Measurements from ENCODE around the gene CLIP4. TPM values are rescaled to one million over a fixed set of nuclear protein-coding genes. Genes with fewer than 3 reads are reported as not detected.

The CLIP4 gene
- total and polyA plus RNA-seq, 11 donors, result 9.6 to 57.4 (median 42.6) TPM

DNA sequence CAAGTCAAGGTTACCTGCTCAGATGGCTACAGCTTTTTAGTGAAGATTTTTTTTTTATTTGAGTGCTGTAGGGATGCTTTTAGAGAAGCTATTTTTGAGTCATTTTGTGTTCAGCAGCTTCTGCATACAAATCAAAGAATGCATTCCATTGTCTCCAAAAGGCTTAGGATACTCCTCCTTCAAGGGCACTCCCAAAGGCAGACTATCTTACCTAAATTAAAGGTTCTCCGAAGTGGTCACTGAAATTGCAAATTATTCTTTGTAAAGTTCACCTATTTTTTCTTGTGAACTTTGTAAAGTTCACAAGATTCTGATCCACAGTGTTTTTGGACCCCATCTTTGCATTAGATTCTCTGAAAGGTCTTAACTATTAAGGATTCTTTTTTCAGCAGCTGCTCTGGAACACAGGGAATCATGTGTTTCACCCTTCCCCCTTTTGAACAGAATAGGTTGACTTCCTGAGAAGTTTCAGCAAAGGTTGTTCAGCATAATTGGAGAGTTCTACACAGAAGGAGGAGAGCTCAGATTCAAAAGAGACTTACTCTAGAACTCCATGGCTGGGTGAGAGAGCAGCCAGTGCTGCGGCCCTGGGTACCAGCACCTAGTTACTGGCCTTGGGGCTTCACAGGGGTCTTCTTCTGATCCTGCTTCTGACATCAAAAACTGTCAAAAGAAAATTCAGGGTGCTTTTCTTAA is 14.5 kb downstream of the CLIP4 start:
- ATAC-seq, result peak in 2 of 4 donors; percentile 16 to 22
- 62 to 83% (median 72%) methylated on average over 2 of the region's 2 CpGs for WGBS, 4 donors
- H3K4me1 ChIP-seq, result peaks cover 0 to 24% (median 15%) of the 10 kb centered on the region in 12 donors
- H3K27ac ChIP-seq, result peak overlapping the region in 9 of 12 donors; percentile 0 to 53 (median 33)
- H3K27me3 ChIP-seq, result no peaks in the 10 kb centered on the region
- DNase-seq, result no peak
- intact Hi-C loops (cut with DNase I), result loop anchor here in 1 of 10 donors (5.0 kb wide), 1 partner anchor 157 kb away; no protein-coding TSS in a partner anchor
- no peak for TF ChIP-seq POLR2A (IDR thresholded peaks at IDR 0.05)
- TF ChIP-seq, protein P1, sequence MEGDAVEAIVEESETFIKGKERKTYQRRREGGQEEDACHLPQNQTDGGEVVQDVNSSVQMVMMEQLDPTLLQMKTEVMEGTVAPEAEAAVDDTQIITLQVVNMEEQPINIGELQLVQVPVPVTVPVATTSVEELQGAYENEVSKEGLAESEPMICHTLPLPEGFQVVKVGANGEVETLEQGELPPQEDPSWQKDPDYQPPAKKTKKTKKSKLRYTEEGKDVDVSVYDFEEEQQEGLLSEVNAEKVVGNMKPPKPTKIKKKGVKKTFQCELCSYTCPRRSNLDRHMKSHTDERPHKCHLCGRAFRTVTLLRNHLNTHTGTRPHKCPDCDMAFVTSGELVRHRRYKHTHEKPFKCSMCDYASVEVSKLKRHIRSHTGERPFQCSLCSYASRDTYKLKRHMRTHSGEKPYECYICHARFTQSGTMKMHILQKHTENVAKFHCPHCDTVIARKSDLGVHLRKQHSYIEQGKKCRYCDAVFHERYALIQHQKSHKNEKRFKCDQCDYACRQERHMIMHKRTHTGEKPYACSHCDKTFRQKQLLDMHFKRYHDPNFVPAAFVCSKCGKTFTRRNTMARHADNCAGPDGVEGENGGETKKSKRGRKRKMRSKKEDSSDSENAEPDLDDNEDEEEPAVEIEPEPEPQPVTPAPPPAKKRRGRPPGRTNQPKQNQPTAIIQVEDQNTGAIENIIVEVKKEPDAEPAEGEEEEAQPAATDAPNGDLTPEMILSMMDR (IDR thresholded peaks at IDR 0.05), result no peak
- peaks cover 0 to 5% (median 0%) of the 10 kb centered on the region in 12 donors for H3K9me3 ChIP-seq
- H3K36me3 ChIP-seq, result peaks cover 0 to 43% (median 36%) of the 10 kb centered on the region in 9 donors
- no peak overlapping the region for H3K4me3 ChIP-seq

DNA sequence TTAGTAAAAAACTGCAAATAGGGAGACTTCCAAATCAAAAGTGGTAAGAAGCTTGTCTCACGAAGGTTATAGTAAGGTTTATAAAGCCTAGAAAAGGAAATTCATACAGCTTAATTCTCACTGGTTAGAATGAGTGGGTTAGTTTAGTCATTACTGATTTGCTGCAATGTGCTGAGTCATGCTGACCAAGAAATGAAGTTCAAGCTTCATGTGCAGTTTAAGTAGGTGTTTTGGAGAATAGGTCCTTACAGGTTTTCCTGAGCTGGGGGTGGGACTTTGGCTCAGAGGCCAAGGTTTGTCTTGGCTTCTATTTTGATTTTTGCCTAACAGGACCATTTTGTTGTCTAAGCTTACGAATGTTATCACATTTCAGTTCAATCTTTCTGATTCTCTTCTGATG is 15.1 kb downstream of the CLIP4 start:
- 55 to 64% (median 58%) methylated on average over 2 of the region's 2 CpGs for WGBS, 4 donors

DNA sequence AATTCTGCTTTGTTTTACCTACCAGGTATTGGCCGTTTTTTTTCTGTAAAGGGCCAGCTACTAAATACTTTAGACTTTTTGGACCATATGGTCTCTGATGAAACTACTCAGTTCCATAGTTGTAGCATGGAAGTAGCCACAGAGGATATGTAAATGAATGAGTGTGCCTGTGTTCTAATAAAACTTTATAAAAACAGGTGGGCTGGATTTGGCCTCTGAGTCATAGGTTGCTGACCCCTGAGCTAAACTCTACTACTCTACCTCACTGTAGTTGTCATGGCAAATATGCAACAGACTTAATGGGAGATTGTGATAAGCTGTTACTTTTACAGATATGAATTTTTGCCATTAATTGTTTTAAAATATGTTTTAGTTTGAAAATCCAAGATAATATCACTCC is 19.7 kb downstream of the CLIP4 start:
- H3K9me3 ChIP-seq, result peaks cover 0 to 16% (median 0%) of the 10 kb centered on the region in 12 donors
- WGBS, 4 donors, result 80 to 82% (median 81%) methylated on average over 1 of the region's 1 CpG
- H3K4me1 ChIP-seq, result peaks cover 0 to 11% (median 6%) of the 10 kb centered on the region in 12 donors
- DNase-seq (no peak), ATAC-seq (no peak)
- H3K27me3 ChIP-seq, result no peaks in the 10 kb centered on the region
- peaks cover 0 to 60% (median 50%) of the 10 kb centered on the region in 9 donors for H3K36me3 ChIP-seq
- intact Hi-C loops (cut with DNase I), result loop anchor here in 1 of 10 donors (5.0 kb wide), 1 partner anchor 78 kb away; no protein-coding TSS in a partner anchor
- TF ChIP-seq, protein P1 (IDR thresholded peaks at IDR 0.05), result no peak
- TF ChIP-seq POLR2A (IDR thresholded peaks at IDR 0.05), result no peak
- no peak overlapping the region for H3K4me3 ChIP-seq
- H3K27ac ChIP-seq, result no peak overlapping the region

More for the DNA sequence above, 15.1 kb downstream of the CLIP4 start:
- Histone ChIP-seq H3K36me3 (peaks cover 0 to 43% (median 36%) of the 10 kb centered on the region in 9 donors), H3K27me3 (no peaks in the 10 kb centered on the region), H3K4me1 (peaks cover 0 to 24% (median 15%) of the 10 kb centered on the region in 12 donors), H3K27ac (peak overlapping the region in 9 of 12 donors; percentile 0 to 53 (median 33)), H3K4me3 (no peak overlapping the region), H3K9me3 (no peaks in the 10 kb centered on the region)
- intact Hi-C loops (cut with DNase I), result no loop called here
- TF ChIP-seq, protein P1 (IDR thresholded peaks at IDR 0.05), result no peak
- TF ChIP-seq POLR2A (IDR thresholded peaks at IDR 0.05), result no peak
- ATAC-seq (peak in 3 of 4 donors; percentile 45 to 74 (median 72)), DNase-seq (no peak)

DNA sequence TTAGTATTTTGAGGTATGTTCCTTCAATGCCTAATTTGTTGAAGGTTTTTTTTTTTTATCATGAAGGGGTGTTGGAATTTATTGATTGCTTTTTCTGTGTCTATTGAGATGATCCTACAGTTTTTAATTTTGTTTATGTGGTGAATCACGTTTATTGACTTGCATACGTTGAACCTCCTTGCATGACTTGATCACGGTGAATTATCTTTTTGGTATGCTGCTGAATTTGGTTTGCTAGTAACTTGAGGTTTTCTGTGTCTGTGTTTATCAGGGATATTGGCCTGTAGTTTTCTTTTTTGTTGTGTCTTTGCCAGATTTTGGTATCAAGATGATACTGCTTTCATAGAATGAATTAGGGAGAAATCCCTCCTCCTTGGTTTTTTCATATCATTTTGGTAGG is 23.9 kb downstream of the CLIP4 start:
- TF ChIP-seq POLR2A (IDR thresholded peaks at IDR 0.05), result no peak
- TF ChIP-seq, protein P1 (IDR thresholded peaks at IDR 0.05), result no peak
- peaks cover 0 to 44% (median 31%) of the 10 kb centered on the region in 9 donors for H3K36me3 ChIP-seq
- H3K4me1 ChIP-seq, result no peaks in the 10 kb centered on the region
- intact Hi-C loops (cut with DNase I), result loop anchor here in 1 of 10 donors (5.0 kb wide), 1 partner anchor 82 kb away; no protein-coding TSS in a partner anchor
- no peak for ATAC-seq
- H3K9me3 ChIP-seq, result peaks cover 0 to 16% (median 0%) of the 10 kb centered on the region in 12 donors
- WGBS, 4 donors, result 89 to 95% (median 92%) methylated on average over 3 of the region's 3 CpGs
- H3K4me3 ChIP-seq, result no peak overlapping the region
- H3K27me3 ChIP-seq, result no peaks in the 10 kb centered on the region
- H3K27ac ChIP-seq, result no peak overlapping the region
- DNase-seq, result no peak

Data from heart left ventricle (tissue), 16 donors.